ENCODE data around the gene ARFGEF2. TPM values are rescaled to one million over a fixed set of nuclear protein-coding genes. Genes with fewer than 3 reads are reported as not detected.
A peak's percentile ranks its signal among the peaks of the same experiment; 100 is the strongest.

Gene ARFGEF2
- total RNA-seq, 1 donor from 2014 or later, result 36.1 TPM

DNA sequence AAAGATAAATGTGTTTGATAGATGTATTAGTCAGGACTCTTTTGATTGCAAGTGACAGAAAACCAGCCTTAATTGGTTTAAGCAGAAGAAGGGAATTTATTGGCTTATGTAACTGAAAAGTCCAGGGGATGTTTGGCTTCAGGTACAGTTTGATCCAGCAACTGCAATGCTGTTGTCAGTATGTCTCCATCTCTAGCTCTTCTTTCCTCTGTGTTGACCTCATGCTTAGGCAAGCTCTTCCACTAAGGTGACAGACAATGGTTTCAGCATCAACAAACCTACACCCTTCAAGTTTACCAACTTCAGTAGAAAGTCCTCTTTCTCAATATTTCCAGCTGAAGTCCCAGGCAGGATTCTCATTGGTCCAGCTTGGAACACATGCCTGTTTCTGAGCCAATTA is 28.1 kb upstream of the ARFGEF2 start:
- FAIRE-seq, result no peak
- TF ChIP-seq, protein P1, sequence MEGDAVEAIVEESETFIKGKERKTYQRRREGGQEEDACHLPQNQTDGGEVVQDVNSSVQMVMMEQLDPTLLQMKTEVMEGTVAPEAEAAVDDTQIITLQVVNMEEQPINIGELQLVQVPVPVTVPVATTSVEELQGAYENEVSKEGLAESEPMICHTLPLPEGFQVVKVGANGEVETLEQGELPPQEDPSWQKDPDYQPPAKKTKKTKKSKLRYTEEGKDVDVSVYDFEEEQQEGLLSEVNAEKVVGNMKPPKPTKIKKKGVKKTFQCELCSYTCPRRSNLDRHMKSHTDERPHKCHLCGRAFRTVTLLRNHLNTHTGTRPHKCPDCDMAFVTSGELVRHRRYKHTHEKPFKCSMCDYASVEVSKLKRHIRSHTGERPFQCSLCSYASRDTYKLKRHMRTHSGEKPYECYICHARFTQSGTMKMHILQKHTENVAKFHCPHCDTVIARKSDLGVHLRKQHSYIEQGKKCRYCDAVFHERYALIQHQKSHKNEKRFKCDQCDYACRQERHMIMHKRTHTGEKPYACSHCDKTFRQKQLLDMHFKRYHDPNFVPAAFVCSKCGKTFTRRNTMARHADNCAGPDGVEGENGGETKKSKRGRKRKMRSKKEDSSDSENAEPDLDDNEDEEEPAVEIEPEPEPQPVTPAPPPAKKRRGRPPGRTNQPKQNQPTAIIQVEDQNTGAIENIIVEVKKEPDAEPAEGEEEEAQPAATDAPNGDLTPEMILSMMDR (IDR thresholded peaks at IDR 0.05; ENCODE audit: insufficient read depth, low read length, severe bottlenecking), result no peak

DNA sequence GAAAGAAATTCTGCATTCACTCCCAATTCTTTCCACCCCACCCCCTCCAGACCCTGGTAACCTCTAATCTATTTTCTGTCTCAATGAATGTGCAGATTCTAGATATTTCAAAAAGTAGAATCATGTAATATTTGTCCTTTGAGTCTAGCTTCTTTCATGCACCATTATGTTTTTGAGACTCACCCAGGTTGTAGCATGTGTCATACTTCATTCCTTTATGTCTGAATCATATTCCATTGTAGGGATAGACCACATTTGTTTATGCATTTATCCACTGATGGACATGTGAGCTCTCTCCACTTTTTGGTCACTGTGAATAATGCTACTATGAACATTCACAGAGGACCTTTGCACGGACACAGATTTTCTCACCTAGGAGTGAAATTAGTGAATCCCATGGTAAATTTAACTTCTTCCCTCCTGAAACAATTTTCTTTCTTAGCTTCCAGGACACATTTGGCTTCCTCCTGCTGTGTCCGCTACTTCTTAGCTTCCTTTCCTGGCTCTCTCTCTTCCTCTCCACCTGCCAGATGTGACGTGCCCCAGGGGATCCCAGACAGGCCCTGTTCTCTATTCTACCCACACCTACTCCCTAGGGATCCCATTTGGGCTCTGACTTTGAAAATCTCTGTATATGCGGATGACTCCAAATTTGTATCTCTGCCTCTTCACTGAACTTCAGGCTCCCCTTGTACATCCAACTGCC is 24.1 kb upstream of the ARFGEF2 start:
- DNase-seq (ENCODE audit: low read depth), result peak; percentile 88
- TF ChIP-seq, protein P1 (IDR thresholded peaks at IDR 0.05; ENCODE audit: insufficient read depth, low read length, severe bottlenecking), result no peak
- H3K36me3 ChIP-seq (ENCODE audit: control insufficient read depth, insufficient read depth, low read length), result no peaks in the 10 kb centered on the region
- H3K27me3 ChIP-seq (ENCODE audit: control insufficient read depth, insufficient read depth, low read length), result peaks cover 5% of the 10 kb centered on the region
- H3K4me3 ChIP-seq (ENCODE audit: low read depth, low read length), result no peak overlapping the region
- FAIRE-seq, result no peak

More for the DNA sequence above, 28.1 kb upstream of the ARFGEF2 start:
- no peak for DNase-seq (ENCODE audit: low read depth)
- Histone ChIP-seq H3K4me3 (ENCODE audit: low read depth, low read length) (no peak overlapping the region), H3K36me3 (ENCODE audit: control insufficient read depth, insufficient read depth, low read length) (no peaks in the 10 kb centered on the region), H3K27me3 (ENCODE audit: control insufficient read depth, insufficient read depth, low read length) (peaks cover 3% of the 10 kb centered on the region)

DNA sequence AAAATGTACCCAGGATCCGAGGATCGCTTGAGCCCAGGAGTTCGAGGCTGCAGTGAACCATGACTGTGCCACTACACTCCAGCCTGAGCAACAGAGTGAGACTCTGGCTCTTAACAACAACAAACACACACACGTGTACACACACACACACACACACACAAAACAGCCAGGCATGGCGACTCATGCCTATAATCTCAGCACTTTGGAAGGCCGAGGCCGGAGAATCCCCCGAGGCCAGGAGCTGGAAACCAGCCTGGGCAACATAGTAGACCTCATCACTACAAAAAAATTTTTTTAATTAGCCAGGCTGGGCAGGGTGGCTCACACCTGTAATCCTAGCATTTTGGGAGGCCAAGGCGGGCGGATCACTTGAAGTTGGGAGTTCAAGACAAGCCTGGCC is 23.3 kb upstream of the ARFGEF2 start:
- Histone ChIP-seq H3K36me3 (ENCODE audit: control insufficient read depth, insufficient read depth, low read length) (no peaks in the 10 kb centered on the region), H3K4me3 (ENCODE audit: low read depth, low read length) (no peak overlapping the region), H3K27me3 (ENCODE audit: control insufficient read depth, insufficient read depth, low read length) (peaks cover 5% of the 10 kb centered on the region)
- TF ChIP-seq, protein P1 (IDR thresholded peaks at IDR 0.05; ENCODE audit: insufficient read depth, low read length, severe bottlenecking), result no peak
- DNase-seq (ENCODE audit: low read depth) (peak; percentile 27), FAIRE-seq (no peak)

DNA sequence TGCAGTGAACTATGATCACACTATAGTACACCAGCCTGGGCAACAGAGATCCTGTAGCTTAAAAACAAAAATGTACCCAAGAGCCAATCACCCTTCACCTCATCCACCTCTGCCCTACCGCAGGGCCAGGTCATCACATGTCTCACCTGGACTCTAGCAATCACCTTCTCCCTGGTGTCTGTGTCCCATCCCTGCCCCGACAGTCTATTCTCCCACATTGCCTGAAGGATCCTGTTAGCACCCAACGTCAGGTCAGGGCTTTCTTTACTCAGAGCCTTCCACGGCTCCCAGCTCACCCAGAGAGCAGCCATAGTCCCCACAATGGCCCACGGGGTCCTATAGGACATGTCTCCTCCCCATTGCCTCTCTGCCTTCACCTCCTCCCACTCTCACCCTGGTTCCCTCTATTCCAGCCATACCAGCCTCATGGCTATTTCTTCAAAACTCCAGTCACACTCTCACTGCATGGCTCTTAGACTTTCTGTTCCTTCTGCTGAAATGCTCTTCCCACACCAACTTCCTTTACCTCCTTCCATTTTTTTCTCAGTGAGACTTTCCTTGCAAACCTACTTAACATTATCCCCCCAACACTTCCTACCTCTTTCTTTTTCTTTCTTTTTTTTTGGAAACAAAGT is 22.5 kb upstream of the ARFGEF2 start:
- no peak for DNase-seq (ENCODE audit: low read depth)
- no peak overlapping the region for H3K4me3 ChIP-seq (ENCODE audit: low read depth, low read length)
- TF ChIP-seq, protein P1 (IDR thresholded peaks at IDR 0.05; ENCODE audit: insufficient read depth, low read length, severe bottlenecking), result no peak
- H3K27me3 ChIP-seq (ENCODE audit: control insufficient read depth, insufficient read depth, low read length), result peaks cover 5% of the 10 kb centered on the region
- no peaks in the 10 kb centered on the region for H3K36me3 ChIP-seq (ENCODE audit: control insufficient read depth, insufficient read depth, low read length)
- no peak for FAIRE-seq

DNA sequence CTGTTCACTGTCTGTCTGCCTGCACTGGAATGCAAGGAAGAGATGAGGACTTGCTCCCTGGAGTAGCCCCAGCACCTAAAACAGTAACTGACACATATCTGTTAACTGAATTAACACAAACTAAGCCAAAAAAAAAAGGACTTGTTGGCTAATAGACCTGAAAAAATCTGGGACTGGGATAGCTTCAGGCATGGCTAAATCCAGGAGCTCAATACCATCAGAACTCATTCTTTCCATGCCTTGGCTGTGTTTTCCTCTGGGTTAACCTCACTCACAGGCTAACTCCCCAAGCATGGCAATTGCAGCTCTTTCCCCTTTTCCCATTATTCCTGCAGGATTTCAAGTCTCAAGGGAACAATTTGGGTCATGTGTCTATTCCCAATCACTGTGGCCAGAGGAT is 21.6 kb upstream of the ARFGEF2 start:
- Histone ChIP-seq H3K36me3 (ENCODE audit: control insufficient read depth, insufficient read depth, low read length) (no peaks in the 10 kb centered on the region), H3K4me3 (ENCODE audit: low read depth, low read length) (no peak overlapping the region), H3K27me3 (ENCODE audit: control insufficient read depth, insufficient read depth, low read length) (peaks cover 6% of the 10 kb centered on the region)
- DNase-seq (ENCODE audit: low read depth) (no peak), FAIRE-seq (no peak)
- TF ChIP-seq, protein P1 (IDR thresholded peaks at IDR 0.05; ENCODE audit: insufficient read depth, low read length, severe bottlenecking), result no peak

Measured in bronchial epithelial cell (primary cell).